Liver (tissue), 3 donors: ENCODE data around the gene TMEM123.

Experiments
- FOXA1 ChIP-seq: IDR thresholded peaks from 2 replicates; pipeline ENCODE4 v1.6.1; 2016; ENCODE audit warnings: antibody characterized with exemption
- GABPA ChIP-seq, 2 donors: IDR thresholded peaks in 1 of 2; conservative IDR thresholded peaks in 1 of 2; 2 replicates each; pipeline ENCODE4 v1.6.1; 2016; ENCODE audit warnings: antibody characterized with exemption in 2 of 2, mild to moderate bottlenecking in 1 of 2, moderate library complexity in 1 of 2
- JUND ChIP-seq, 2 donors: IDR thresholded peaks; 2 replicates each; pipeline ENCODE4 v1.6.1; 2016; ENCODE audit warnings: antibody characterized with exemption in 2 of 2
- RAD21 ChIP-seq, 2 donors: IDR thresholded peaks; 2 replicates each; pipeline ENCODE4 v1.6.1; 2016; ENCODE audit warnings: antibody characterized with exemption in 2 of 2, mild to moderate bottlenecking in 2 of 2
- SP1 ChIP-seq: IDR thresholded peaks from 2 replicates; pipeline ENCODE4 v1.6.1; 2018; ENCODE audit warnings: antibody characterized with exemption, mild to moderate bottlenecking
- TAF1 ChIP-seq: conservative IDR thresholded peaks from 2 replicates; pipeline ENCODE4 v1.6.1; 2016; ENCODE audit warnings: antibody characterized with exemption, mild to moderate bottlenecking
- YY1 ChIP-seq: IDR thresholded peaks from 2 replicates; pipeline ENCODE4 v1.6.1; 2016; ENCODE audit warnings: antibody characterized with exemption, mild to moderate bottlenecking
- TF ChIP-seq, protein P1 (sequence below): IDR thresholded peaks from 2 replicates; pipeline ENCODE4 v1.6.1; 2016; ENCODE audit warnings: antibody characterized with exemption, mild to moderate bottlenecking
- TF ChIP-seq, protein P2 (sequence below): fragments of 150-350 bp; IDR thresholded peaks from 2 replicates; pipeline ENCODE4 v1.5.1; 2017; ENCODE audit warnings: improper control_type of control experiment, low read depth, low read length; ENCODE audit not compliant: missing input control
- donor health status: healthy.
- donor health status: healthy.

DNA sequence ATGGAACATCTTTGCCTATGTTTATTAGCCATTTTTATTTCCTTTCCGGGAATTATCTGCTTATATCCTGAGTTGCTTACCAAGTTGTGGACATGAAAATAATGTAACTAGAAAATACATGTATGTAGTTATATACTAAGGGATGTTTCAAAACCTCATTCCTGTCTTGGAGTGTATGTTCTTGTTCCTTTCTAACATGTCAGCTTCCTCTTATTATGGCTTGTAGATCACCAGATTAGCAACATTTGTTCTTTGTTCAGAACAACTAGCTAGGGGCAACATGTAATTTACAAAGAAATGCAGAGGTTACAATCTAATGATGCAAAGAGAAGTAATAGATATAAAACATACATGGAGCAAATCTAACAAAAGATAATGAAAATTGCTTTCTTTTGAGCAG is 13.1 kb upstream of the TMEM123 start:
- no peak for TF ChIP-seq TAF1
- TF ChIP-seq, protein P1, sequence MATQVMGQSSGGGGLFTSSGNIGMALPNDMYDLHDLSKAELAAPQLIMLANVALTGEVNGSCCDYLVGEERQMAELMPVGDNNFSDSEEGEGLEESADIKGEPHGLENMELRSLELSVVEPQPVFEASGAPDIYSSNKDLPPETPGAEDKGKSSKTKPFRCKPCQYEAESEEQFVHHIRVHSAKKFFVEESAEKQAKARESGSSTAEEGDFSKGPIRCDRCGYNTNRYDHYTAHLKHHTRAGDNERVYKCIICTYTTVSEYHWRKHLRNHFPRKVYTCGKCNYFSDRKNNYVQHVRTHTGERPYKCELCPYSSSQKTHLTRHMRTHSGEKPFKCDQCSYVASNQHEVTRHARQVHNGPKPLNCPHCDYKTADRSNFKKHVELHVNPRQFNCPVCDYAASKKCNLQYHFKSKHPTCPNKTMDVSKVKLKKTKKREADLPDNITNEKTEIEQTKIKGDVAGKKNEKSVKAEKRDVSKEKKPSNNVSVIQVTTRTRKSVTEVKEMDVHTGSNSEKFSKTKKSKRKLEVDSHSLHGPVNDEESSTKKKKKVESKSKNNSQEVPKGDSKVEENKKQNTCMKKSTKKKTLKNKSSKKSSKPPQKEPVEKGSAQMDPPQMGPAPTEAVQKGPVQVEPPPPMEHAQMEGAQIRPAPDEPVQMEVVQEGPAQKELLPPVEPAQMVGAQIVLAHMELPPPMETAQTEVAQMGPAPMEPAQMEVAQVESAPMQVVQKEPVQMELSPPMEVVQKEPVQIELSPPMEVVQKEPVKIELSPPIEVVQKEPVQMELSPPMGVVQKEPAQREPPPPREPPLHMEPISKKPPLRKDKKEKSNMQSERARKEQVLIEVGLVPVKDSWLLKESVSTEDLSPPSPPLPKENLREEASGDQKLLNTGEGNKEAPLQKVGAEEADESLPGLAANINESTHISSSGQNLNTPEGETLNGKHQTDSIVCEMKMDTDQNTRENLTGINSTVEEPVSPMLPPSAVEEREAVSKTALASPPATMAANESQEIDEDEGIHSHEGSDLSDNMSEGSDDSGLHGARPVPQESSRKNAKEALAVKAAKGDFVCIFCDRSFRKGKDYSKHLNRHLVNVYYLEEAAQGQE: no peak
- no peak for TF ChIP-seq RAD21 (IDR thresholded peaks at IDR 0.05)
- TF ChIP-seq, protein P2, sequence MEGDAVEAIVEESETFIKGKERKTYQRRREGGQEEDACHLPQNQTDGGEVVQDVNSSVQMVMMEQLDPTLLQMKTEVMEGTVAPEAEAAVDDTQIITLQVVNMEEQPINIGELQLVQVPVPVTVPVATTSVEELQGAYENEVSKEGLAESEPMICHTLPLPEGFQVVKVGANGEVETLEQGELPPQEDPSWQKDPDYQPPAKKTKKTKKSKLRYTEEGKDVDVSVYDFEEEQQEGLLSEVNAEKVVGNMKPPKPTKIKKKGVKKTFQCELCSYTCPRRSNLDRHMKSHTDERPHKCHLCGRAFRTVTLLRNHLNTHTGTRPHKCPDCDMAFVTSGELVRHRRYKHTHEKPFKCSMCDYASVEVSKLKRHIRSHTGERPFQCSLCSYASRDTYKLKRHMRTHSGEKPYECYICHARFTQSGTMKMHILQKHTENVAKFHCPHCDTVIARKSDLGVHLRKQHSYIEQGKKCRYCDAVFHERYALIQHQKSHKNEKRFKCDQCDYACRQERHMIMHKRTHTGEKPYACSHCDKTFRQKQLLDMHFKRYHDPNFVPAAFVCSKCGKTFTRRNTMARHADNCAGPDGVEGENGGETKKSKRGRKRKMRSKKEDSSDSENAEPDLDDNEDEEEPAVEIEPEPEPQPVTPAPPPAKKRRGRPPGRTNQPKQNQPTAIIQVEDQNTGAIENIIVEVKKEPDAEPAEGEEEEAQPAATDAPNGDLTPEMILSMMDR: no peak
- no peak for TF ChIP-seq SP1
- no peak for TF ChIP-seq YY1
- TF ChIP-seq JUND (IDR thresholded peaks at IDR 0.05): no peak
- no peak for TF ChIP-seq FOXA1
- TF ChIP-seq GABPA (IDR thresholded peaks at IDR 0.05 in 1 of 2, conservative IDR thresholded peaks at IDR 0.05 in 1 of 2): no peak
